ENCODE measurements around the gene PSMG3. TPM values are rescaled to one million over a fixed set of nuclear protein-coding genes. Genes with fewer than 3 reads are reported as not detected.

PSMG3 gene
- total and polyA plus RNA-seq, 2 donors (not counting 3 experiments of a cell fraction or from before 2014, with no cell fraction given), result 25.5 to 49.7 TPM

- H3K4me3 ChIP-seq (replicated peaks in 1 of 3; ENCODE audit: insufficient read depth in 1 of 3, low read depth in 1 of 3, low read length in 3 of 3), result no peak overlapping the region
- peaks cover 13 to 14% of the 10 kb centered on the region in 2 experiments for H3K27me3 ChIP-seq (ENCODE audit: control insufficient read depth in 2 of 2, insufficient read depth in 2 of 2, low read length in 2 of 2)
- ChIA-PET POLR2A (interaction anchor here (0.7 kb wide), 1 partner anchor 753 kb away, joined by 4 read pairs; no protein-coding TSS in a partner anchor), CTCF (interaction anchor here (0.8 kb wide), 1 partner anchor 13 kb away, joined by 3 read pairs; no protein-coding TSS in a partner anchor)
- dilution Hi-C loops (cut with MboI; ENCODE audit: extremely low pct_ligation_motif_present, low sequenced_read_pairs), result no loop called here
- H3K4me1 ChIP-seq (ENCODE audit: control insufficient read depth, extremely low read depth, insufficient read depth, low read length), result no peaks in the 10 kb centered on the region
- H3K79me2 ChIP-seq (ENCODE audit: control insufficient read depth, insufficient read depth, low read length), result no peaks in the 10 kb centered on the region
- BruUV-seq (replicated peaks), result no TSS peak
- FAIRE-seq (no peak), DNase-seq (ENCODE audit: low read depth, low spot score) (no peak)
- H3K9ac ChIP-seq (replicated peaks; ENCODE audit: extremely low read depth, insufficient read depth, low read length), result no peak overlapping the region
- H3K27ac ChIP-seq (ENCODE audit: insufficient read depth, low read depth, low read length), result no peak overlapping the region
- no peaks in the 10 kb centered on the region for H3K36me3 ChIP-seq (ENCODE audit: control insufficient read depth in 2 of 2, extremely low read depth in 1 of 2, insufficient read depth in 2 of 2, low read length in 2 of 2)
- no peak for TF ChIP-seq GATA2 (IDR thresholded peaks at IDR 0.05; ENCODE audit: insufficient read depth, insufficient read length, low read depth, low read length)
- no peak for TF ChIP-seq FOS (IDR thresholded peaks at IDR 0.05; ENCODE audit: borderline replicate concordance, insufficient read depth, low read length)
- TF ChIP-seq POLR2A (IDR thresholded peaks at IDR 0.05; ENCODE audit: low read depth, low read length), result no peak
- TF ChIP-seq, protein P1, sequence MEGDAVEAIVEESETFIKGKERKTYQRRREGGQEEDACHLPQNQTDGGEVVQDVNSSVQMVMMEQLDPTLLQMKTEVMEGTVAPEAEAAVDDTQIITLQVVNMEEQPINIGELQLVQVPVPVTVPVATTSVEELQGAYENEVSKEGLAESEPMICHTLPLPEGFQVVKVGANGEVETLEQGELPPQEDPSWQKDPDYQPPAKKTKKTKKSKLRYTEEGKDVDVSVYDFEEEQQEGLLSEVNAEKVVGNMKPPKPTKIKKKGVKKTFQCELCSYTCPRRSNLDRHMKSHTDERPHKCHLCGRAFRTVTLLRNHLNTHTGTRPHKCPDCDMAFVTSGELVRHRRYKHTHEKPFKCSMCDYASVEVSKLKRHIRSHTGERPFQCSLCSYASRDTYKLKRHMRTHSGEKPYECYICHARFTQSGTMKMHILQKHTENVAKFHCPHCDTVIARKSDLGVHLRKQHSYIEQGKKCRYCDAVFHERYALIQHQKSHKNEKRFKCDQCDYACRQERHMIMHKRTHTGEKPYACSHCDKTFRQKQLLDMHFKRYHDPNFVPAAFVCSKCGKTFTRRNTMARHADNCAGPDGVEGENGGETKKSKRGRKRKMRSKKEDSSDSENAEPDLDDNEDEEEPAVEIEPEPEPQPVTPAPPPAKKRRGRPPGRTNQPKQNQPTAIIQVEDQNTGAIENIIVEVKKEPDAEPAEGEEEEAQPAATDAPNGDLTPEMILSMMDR (IDR thresholded peaks at IDR 0.05; ENCODE audit: extremely low read depth in 1 of 2, insufficient read depth in 1 of 2, low read depth in 1 of 2, low read length in 2 of 2), result no peak
- TF ChIP-seq MYC (IDR thresholded peaks at IDR 0.05; ENCODE audit: low read depth, low read length), result no peak
- no peak for TF ChIP-seq EZH2 (IDR thresholded peaks at IDR 0.05; ENCODE audit: borderline replicate concordance, low read depth, low read length, severe bottlenecking)
- TF ChIP-seq MAX (IDR thresholded peaks at IDR 0.05; ENCODE audit: insufficient read depth, insufficient read length), result no peak
- TF ChIP-seq JUN (IDR thresholded peaks at IDR 0.05; ENCODE audit: borderline replicate concordance, insufficient read depth, insufficient read length, low read depth), result no peak
- no peak for TF ChIP-seq POLR2AphosphoS5 (IDR thresholded peaks at IDR 0.05; ENCODE audit: insufficient read depth, low read depth, low read length)
- no peaks in the 10 kb centered on the region for H3K9me3 ChIP-seq (replicated peaks; ENCODE audit: control insufficient read depth, insufficient read depth, low read length)
- no peaks in the 10 kb centered on the region for H3K9me1 ChIP-seq (replicated peaks; ENCODE audit: control insufficient read depth, extremely low read depth, insufficient read depth, low read length)
- H2AFZ ChIP-seq (ENCODE audit: low read depth, low read length), result no peak overlapping the region
- H3K4me2 ChIP-seq (ENCODE audit: insufficient read depth, low read length), result no peak overlapping the region
- intact Hi-C loops (cut with micrococcal nuclease), result no loop called here
- H4K20me1 ChIP-seq (replicated peaks; ENCODE audit: control insufficient read depth, extremely low read depth, insufficient read depth, low read length), result no peaks in the 10 kb centered on the region
Measured at GRCh38 chr7:1592299-1592871, 22.6 kb upstream of the PSMG3 start.
